IMR-90 (cell line): ENCODE results near the gene SLC52A1. TPM values are rescaled to one million over a fixed set of nuclear protein-coding genes. Genes with fewer than 3 reads are reported as not detected.

Experiments
- ATAC-seq: fragments of 200-7000 bp; cut with Tn5 transposase; 2 replicates; pipeline ENCODE4 v1.9.1; 2020; ENCODE audit warnings: low read depth, mild to moderate bottlenecking, moderate library complexity
- BruUV-seq: library from RNA; stranded (reverse); fragments of 400-500 nt; replicated peaks from 2 replicates; lab custom pipeline; 2021; lab: Mats Ljungman, UMichigan
- CTCF ChIA-PET: fragments of 300-600 bp; formaldehyde crosslinking; extraction: SDS; loops from one replicate; lab custom pipeline; 2021; ENCODE audit warnings: antibody characterized with exemption; lab: Yijun Ruan, JAX
- POLR2A ChIA-PET: fragments of 300-600 bp; sonication (Branson Sonifier 250); formaldehyde crosslinking; loops from one replicate; lab custom pipeline; 2022; ENCODE audit warnings: antibody characterized with exemption; ENCODE audit not compliant: unreplicated experiment; lab: Charles Lee
- DNase-seq: peaks from one replicate; pipeline ENCODE4 v3.0.0; 2013
- H2AFZ ChIP-seq: replicated peaks from 2 replicates; pipeline ENCODE3; 2013; ENCODE audit warnings: low read length, mild to moderate bottlenecking; ENCODE audit not compliant: poor library complexity
- H2AK5ac ChIP-seq: 2 replicates; pipeline ENCODE4 v1.6.1; 2013; ENCODE audit warnings: low read depth, low read length, inconsistent platforms
- H2AK9ac ChIP-seq: replicated peaks from 2 replicates; pipeline ENCODE3; 2013; ENCODE audit warnings: mild to moderate bottlenecking, low read depth, low read length, moderate library complexity; ENCODE audit not compliant: poor library complexity
- H2BK120ac ChIP-seq: 2 replicates; pipeline ENCODE4 v1.6.1; 2013; ENCODE audit warnings: low read depth, low read length, inconsistent platforms
- H2BK15ac ChIP-seq: 3 replicates; pipeline ENCODE4 v1.6.1; 2013; ENCODE audit warnings: low read depth, low read length, inconsistent platforms
- H2BK20ac ChIP-seq: 2 replicates; pipeline ENCODE4 v1.6.1; 2013; ENCODE audit warnings: low read depth, mild to moderate bottlenecking, inconsistent platforms, low read length, moderate library complexity
- H2BK5ac ChIP-seq: 2 replicates; pipeline ENCODE4 v1.6.1; 2013; ENCODE audit warnings: mild to moderate bottlenecking, low read depth, low read length, inconsistent platforms; ENCODE audit not compliant: poor library complexity, severe bottlenecking
- H3K14ac ChIP-seq: replicated peaks from 2 replicates; pipeline ENCODE4 v1.6.1; 2013; ENCODE audit warnings: low read depth, low read length, inconsistent platforms
- H3K18ac ChIP-seq: 2 replicates; pipeline ENCODE4 v1.6.1; 2013; ENCODE audit warnings: low read depth, low read length, control low read depth
- H3K23ac ChIP-seq: 2 replicates; pipeline ENCODE4 v1.6.1; 2013; ENCODE audit warnings: low read depth, low read length, inconsistent platforms
- H3K27ac ChIP-seq: 2 replicates; pipeline ENCODE4 v1.5.1; 2013; ENCODE audit warnings: mild to moderate bottlenecking, control low read depth, low read length; ENCODE audit not compliant: insufficient read depth
- H3K27me3 ChIP-seq: 2 replicates; pipeline ENCODE4 v1.6.1; 2013; ENCODE audit warnings: low read length; ENCODE audit not compliant: control insufficient read depth, insufficient read depth
- H3K36me3 ChIP-seq: 2 replicates; pipeline ENCODE4 v1.6.1; 2013; ENCODE audit warnings: low read length, mixed read lengths; ENCODE audit not compliant: control insufficient read depth, insufficient read depth
- H3K4ac ChIP-seq: 2 replicates; pipeline ENCODE4 v1.6.1; 2013; ENCODE audit warnings: low read depth, low read length, inconsistent platforms
- H3K4me1 ChIP-seq: 2 replicates; pipeline ENCODE4 v1.6.1; 2013; ENCODE audit warnings: low read length, mixed read lengths; ENCODE audit not compliant: control insufficient read depth, insufficient read depth
- H3K4me2 ChIP-seq: 2 replicates; pipeline ENCODE4 v1.6.1; 2013; ENCODE audit warnings: low read depth, mild to moderate bottlenecking, control low read depth, low read length, moderate library complexity
- H3K4me3 ChIP-seq: 2 replicates; pipeline ENCODE4 v1.5.1; 2013; ENCODE audit warnings: low read depth, mild to moderate bottlenecking, control low read depth, low read length, moderate library complexity; ENCODE audit not compliant: insufficient read depth
- H3K56ac ChIP-seq: 2 replicates; pipeline ENCODE4 v1.6.1; 2013; ENCODE audit warnings: low read length, inconsistent platforms; ENCODE audit not compliant: insufficient read depth; ENCODE audit errors: extremely low read depth
- H3K79me1 ChIP-seq, 2 experiments: 2 replicates each; pipeline ENCODE4 v1.6.1; 2013; ENCODE audit warnings: low read length in 2 of 2, inconsistent platforms in 1 of 2, low read depth in 1 of 2
- H3K9ac ChIP-seq: 2 replicates; pipeline ENCODE4 v1.6.1; 2013; ENCODE audit warnings: low read depth, low read length, control low read depth
- H3K9me1 ChIP-seq: 2 replicates; pipeline ENCODE4 v1.6.1; 2013; ENCODE audit warnings: low read length, inconsistent platforms; ENCODE audit not compliant: insufficient read depth
- H3K9me3 ChIP-seq: 2 replicates; pipeline ENCODE4 v1.6.1; 2013; ENCODE audit warnings: low read length; ENCODE audit not compliant: control insufficient read depth, insufficient read depth
- H4K20me1 ChIP-seq: 2 replicates; pipeline ENCODE4 v1.6.1; 2013; ENCODE audit warnings: low read length, inconsistent platforms; ENCODE audit not compliant: insufficient read depth
- H4K5ac ChIP-seq: 2 replicates; pipeline ENCODE4 v1.6.1; 2013; ENCODE audit warnings: mild to moderate bottlenecking, low read depth, low read length, control low read depth
- H4K8ac ChIP-seq, 2 experiments: 2 replicates each; pipeline ENCODE4 v1.6.1; 2013; ENCODE audit warnings: low read depth in 2 of 2, low read length in 2 of 2, control low read depth in 1 of 2, inconsistent platforms in 1 of 2
- H4K91ac ChIP-seq: 2 replicates; pipeline ENCODE4 v1.6.1; 2013; ENCODE audit warnings: low read depth, low read length, inconsistent platforms; ENCODE audit not compliant: insufficient read depth
- BHLHE40 ChIP-seq: fragments of 150-350 bp; IDR thresholded peaks from 2 replicates; pipeline ENCODE4 v1.6.1; 2016; ENCODE audit warnings: mild to moderate bottlenecking, low read depth, low read length
- CTCF ChIP-seq: conservative IDR thresholded peaks from 2 replicates; pipeline ENCODE4 v1.5.1; 2012; ENCODE audit warnings: mild to moderate bottlenecking, low read depth, low read length, improper control_type of control experiment
- MAFK ChIP-seq: IDR thresholded peaks from 2 replicates; pipeline ENCODE4 v1.6.1; 2012; ENCODE audit warnings: low read depth, low read length, improper control_type of control experiment
- NFE2L2 ChIP-seq: fragments of 150-350 bp; IDR thresholded peaks from 2 replicates; pipeline ENCODE4 v1.6.1; 2016; ENCODE audit warnings: low read depth, mild to moderate bottlenecking, low read length
- POLR2A ChIP-seq: IDR thresholded peaks from 2 replicates; pipeline ENCODE4 v1.6.1; 2012; ENCODE audit warnings: mild to moderate bottlenecking, low read depth, low read length
- SMC3 ChIP-seq: fragments of 150-350 bp; IDR thresholded peaks from 2 replicates; pipeline ENCODE4 v1.6.1; 2016; ENCODE audit warnings: low read depth, mild to moderate bottlenecking, antibody characterized with exemption, low read length, moderate library complexity
- WGBS, 2 experiments: methylation state at CpG; one replicate each; pipeline versions ENCODE4 v1.1.5 to v1.1.7; 2013; ENCODE audit warnings: missing lambda C conversion rate in 2 of 2; ENCODE audit not compliant: insufficient read length in 1 of 2; ENCODE audit errors: extremely low coverage in 2 of 2; 5-methylcytosine and 5-hydroxymethylcytosine counted together
- dilution Hi-C: fragments of 300-500 bp; cut with HindIII; formaldehyde crosslinking; loops from one replicate; pipeline ENCODE4 v1.14.3; 2018; ENCODE audit warnings: low sequenced_read_pairs; ENCODE audit not compliant: unreplicated experiment
- in situ Hi-C: fragments of 300-500 bp; cut with MboI; formaldehyde crosslinking; loops from 3 replicates; pipeline ENCODE4 v1.14.3; 2019; ENCODE audit warnings: low sequenced_read_pairs, inconsistent platforms, mixed read lengths
- intact Hi-C: fragments of 100-400 bp; cut with micrococcal nuclease; formaldehyde crosslinking; loops from 2 replicates; pipeline ENCODE4 v1.10.0; 2022
- polyA plus RNA-seq, 3 experiments: library from polyadenylated mRNA; depleted of rRNA; stranded (reverse); fragments of >200 nt; gene quantifications; 2 replicates each; pipeline ENCODE4 v1.2.3, GENCODE V29; 2012; ENCODE audit warnings: low replicate concordance in 1 of 3
- total RNA-seq: library from RNA; depleted of rRNA; stranded (reverse); fragments of >200 nt; gene quantifications from 2 replicates; pipeline ENCODE4 v1.2.3, GENCODE V29; 2012
- TF ChIP-seq, protein P1 (sequence below): fragments of 150-350 bp; IDR thresholded peaks from 2 replicates; pipeline ENCODE4 v1.6.1; 2017; ENCODE audit warnings: mild to moderate bottlenecking, antibody characterized with exemption, low read length, low read depth

Gene SLC52A1
- total and polyA plus RNA-seq, 2 of the 4 experiments (the other 2 are of a cell fraction), result not detected

DNA sequence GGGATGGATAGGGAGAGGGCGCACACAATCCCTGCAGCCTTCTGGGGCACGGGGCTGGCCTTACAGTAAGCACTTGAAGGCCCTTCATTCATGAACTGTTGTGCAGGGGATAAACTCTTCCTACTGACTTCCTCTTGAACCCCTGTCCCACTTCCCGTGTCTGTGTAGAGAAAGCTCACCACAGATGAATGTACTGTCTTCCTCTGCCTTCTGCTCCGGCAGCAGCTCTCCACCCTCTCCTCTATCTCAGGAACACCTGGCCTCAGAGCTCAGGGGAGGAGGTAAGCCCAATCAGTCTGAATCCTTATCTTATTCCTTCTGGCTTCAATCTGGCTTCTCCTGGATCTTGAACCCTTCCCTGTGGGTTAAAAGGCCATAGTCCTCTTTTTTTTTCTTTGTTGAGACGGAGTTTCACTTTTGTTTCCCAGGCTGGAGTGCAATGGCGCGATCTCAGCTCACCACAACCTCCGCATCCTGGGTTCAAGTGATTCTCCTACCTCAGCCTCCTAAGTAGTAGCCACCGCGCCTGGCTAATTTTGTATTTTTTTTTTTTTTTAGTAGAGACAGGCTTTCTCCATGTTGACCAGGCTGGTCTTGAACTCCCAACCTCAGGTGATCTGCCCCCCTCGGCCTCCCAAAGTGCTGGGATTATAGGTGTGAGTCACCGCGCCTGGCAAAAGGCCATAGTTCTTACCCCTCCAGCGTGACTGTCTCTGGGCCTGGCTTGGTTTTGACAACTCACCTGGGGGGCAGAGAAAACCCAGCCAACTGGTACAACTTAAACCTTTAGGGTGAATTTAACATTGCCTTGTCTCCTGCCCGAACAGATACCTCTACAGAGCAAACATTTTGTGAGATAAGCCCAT lies 7.2 kb upstream of the SLC52A1 start:
- Histone ChIP-seq H2BK20ac (no peak overlapping the region), H3K27me3 (peaks cover 1% of the 10 kb centered on the region; the same call in 1 of the 2 replicates), H3K4me1 (no peaks in the 10 kb centered on the region), H3K27ac (no peak overlapping the region), H3K79me1 (no peaks in the 10 kb centered on the region), H2BK15ac (no peak overlapping the region), H2BK120ac (no peak overlapping the region), H3K14ac (no peak overlapping the region), H3K23ac (no peak overlapping the region), H3K9me1 (no peaks in the 10 kb centered on the region), H3K4me2 (no peak overlapping the region), H3K4me3 (no peak overlapping the region), H3K4ac (no peak overlapping the region), H4K20me1 (no peaks in the 10 kb centered on the region), H2AFZ (no peak overlapping the region), H3K9me3 (no peaks in the 10 kb centered on the region; the same call in 1 of the 2 replicates), H3K56ac (no peak overlapping the region), H2AK5ac (no peak overlapping the region), H2BK5ac (no peak overlapping the region), H4K91ac (no peak overlapping the region), H4K8ac (no peak overlapping the region), H2AK9ac (no peak overlapping the region), H3K36me3 (no peaks in the 10 kb centered on the region), H3K18ac (no peak overlapping the region), H3K9ac (no peak overlapping the region), H4K5ac (no peak overlapping the region)
- no CpG with 5 or more reads among the region's 15 CpGs for WGBS, 2 experiments
- dilution Hi-C loops (no loop called here), intact Hi-C loops (no loop called here), in situ Hi-C loops (no loop called here)
- POLR2A ChIA-PET, result no interaction called here
- ATAC-seq, result no peak
- TF ChIP-seq POLR2A (no peak), CTCF (no peak), NFE2L2 (no peak), BHLHE40 (no peak), SMC3 (no peak), MAFK (no peak)
- TF ChIP-seq, protein P1, sequence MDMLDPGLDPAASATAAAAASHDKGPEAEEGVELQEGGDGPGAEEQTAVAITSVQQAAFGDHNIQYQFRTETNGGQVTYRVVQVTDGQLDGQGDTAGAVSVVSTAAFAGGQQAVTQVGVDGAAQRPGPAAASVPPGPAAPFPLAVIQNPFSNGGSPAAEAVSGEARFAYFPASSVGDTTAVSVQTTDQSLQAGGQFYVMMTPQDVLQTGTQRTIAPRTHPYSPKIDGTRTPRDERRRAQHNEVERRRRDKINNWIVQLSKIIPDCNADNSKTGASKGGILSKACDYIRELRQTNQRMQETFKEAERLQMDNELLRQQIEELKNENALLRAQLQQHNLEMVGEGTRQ, result no peak
- no peak for DNase-seq
- CTCF ChIA-PET, result no interaction called here
- BruUV-seq, result no TSS peak
